Neural progenitor cell (in vitro differentiated cells): Measurements from ENCODE around the gene ARHGEF2.

Experiments
- CTCF ChIP-seq: fragments of 200-600 bp; sonication (generic); IDR thresholded peaks from 2 replicates; pipeline ENCODE4 v1.5.1; 2017; ENCODE audit warnings: antibody characterized with exemption, mild to moderate bottlenecking
- EZH2 ChIP-seq: fragments of 200-600 bp; sonication (generic); IDR thresholded peaks from 2 replicates; pipeline ENCODE4 v1.6.1; 2017; ENCODE audit warnings: antibody characterized with exemption, mild to moderate bottlenecking, moderate library complexity
- EZH2phosphoT487 ChIP-seq: fragments of 200-600 bp; sonication (generic); IDR thresholded peaks from 2 replicates; pipeline ENCODE4 v1.6.1; 2017; ENCODE audit warnings: antibody characterized with exemption

- TF ChIP-seq CTCF: no peak
- no peak for TF ChIP-seq EZH2phosphoT487
- TF ChIP-seq EZH2: no peak
These were observed 31.1 kb downstream of the ARHGEF2 start for GRCh38 chr1:155947292-155947691.
